Sigmoid colon (tissue), 7 donors: ENCODE results near the gene DDR2. TPM values are rescaled to one million over a fixed set of nuclear protein-coding genes. Genes with fewer than 3 reads are reported as not detected.

Experiments used
- DNase-seq: peaks from one replicate; pipeline ENCODE4 v3.0.0-alpha.2; 2019
- H3K27ac ChIP-seq, 4 donors: fragments of 200-600 bp; sonication (generic); one replicate each; pipeline ENCODE4 v1.5.1; 2016 to 2019; ENCODE audit warnings: mild to moderate bottlenecking in 1 of 4
- H3K27me3 ChIP-seq, 3 donors: fragments of 200-600 bp; sonication (generic); one replicate each; pipeline ENCODE4 v1.5.1; 2019; ENCODE audit warnings: mild to moderate bottlenecking in 1 of 3
- H3K36me3 ChIP-seq, 4 donors: fragments of 200-600 bp; sonication (generic); one replicate each; pipeline ENCODE4 v1.5.1; 2016 to 2019
- H3K4me1 ChIP-seq, 4 donors: fragments of 200-600 bp; sonication (generic); one replicate each; pipeline ENCODE4 v1.5.1; 2017 to 2019
- H3K4me3 ChIP-seq, 4 donors: fragments of 200-600 bp; sonication (generic); one replicate each; pipeline ENCODE4 v1.5.1; 2017 to 2019; ENCODE audit warnings: mild to moderate bottlenecking in 2 of 4, moderate library complexity in 1 of 4
- H3K9me3 ChIP-seq, 4 donors: fragments of 200-600 bp in 3 of 4; sonication (generic) in 3 of 4; one replicate each; pipeline versions ENCODE4 v1.5.1 to v1.6.1; 2013 to 2019
- EP300 ChIP-seq, 4 donors: sonication (generic); formaldehyde crosslinking; IDR thresholded peaks; one replicate each; pipeline ENCODE4 v1.6.1; 2017; ENCODE audit warnings: antibody characterized with exemption in 4 of 4
- POLR2A ChIP-seq, 2 donors: fragments of 450-650 bp; IDR thresholded peaks; one replicate each; pipeline ENCODE4 v1.6.1; 2016; ENCODE audit warnings: antibody characterized with exemption in 2 of 2, mild to moderate bottlenecking in 2 of 2, moderate library complexity in 2 of 2
- POLR2AphosphoS5 ChIP-seq, 4 donors: sonication (generic); formaldehyde crosslinking; IDR thresholded peaks; one replicate each; pipeline ENCODE4 v1.6.1; 2017; ENCODE audit warnings: antibody characterized with exemption in 4 of 4
- WGBS, 2 donors: extraction: QIAGEN DNeasy Blood & Tissue Kit; methylation state at CpG; one replicate each; pipeline ENCODE4 v1.1.7; 2013; 5-methylcytosine and 5-hydroxymethylcytosine counted together
- intact Hi-C: fragments of 100-400 bp; cut with DNase I; formaldehyde crosslinking; loops from one replicate; pipeline ENCODE4 v1.15.1; 2023
- polyA plus RNA-seq, 3 donors: library from polyadenylated mRNA; stranded (reverse); fragments of 200-250 nt; gene quantifications; one replicate each; pipeline ENCODE4 v1.2.3, GENCODE V29; 2013
- total RNA-seq, 4 donors: library from RNA; depleted of rRNA; stranded (reverse); fragments of >200 nt; gene quantifications; one replicate each; pipeline ENCODE4 v1.1.0, GENCODE V29; 2016
- TF ChIP-seq, protein P1 (sequence below), 4 experiments: fragments of 450-650 bp in 3 of 4; fragments of 200-600 bp in 1 of 4; IDR thresholded peaks; one replicate each; pipeline ENCODE4 v1.5.1; 2016 to 2019; ENCODE audit warnings: antibody characterized with exemption in 4 of 4, mild to moderate bottlenecking in 3 of 4, moderate library complexity in 2 of 4
- donor health status: healthy with polysubstance abuse.
- donor health status: Bipolar disorder and iron deficiency.
- donor health status: healthy.

DDR2 gene
- total and polyA plus RNA-seq, 7 donors: 3.5 to 236 (median 150) TPM

DNA sequence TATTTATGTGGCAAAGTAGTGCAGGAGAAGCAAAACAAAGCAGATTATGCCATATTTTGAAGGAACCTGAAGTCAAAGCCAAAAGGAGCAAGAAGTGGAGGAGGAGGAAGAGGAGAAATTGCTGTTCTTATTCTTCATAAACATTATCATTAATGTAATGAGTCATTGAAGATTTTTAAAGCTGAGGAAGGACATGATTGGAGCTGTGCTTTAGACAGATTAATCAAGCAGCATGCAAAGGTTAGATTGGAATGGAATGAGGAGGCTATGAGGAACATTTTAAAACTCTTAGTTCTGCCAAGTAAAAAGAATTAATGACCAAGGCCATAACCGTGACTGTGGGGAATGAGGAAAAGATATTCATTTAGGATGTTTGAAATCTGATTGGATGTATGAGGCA lies 125.2 kb downstream of the DDR2 start:
- H3K9me3 ChIP-seq: no peaks in the 10 kb centered on the region
- no peak for DNase-seq
- intact Hi-C loops: no loop called here
- H3K36me3 ChIP-seq: peaks cover 22 to 95% (median 40%) of the 10 kb centered on the region in 4 donors
- H3K4me3 ChIP-seq: no peak overlapping the region
- no peaks in the 10 kb centered on the region for H3K27me3 ChIP-seq
- peaks cover 0 to 17% (median 13%) of the 10 kb centered on the region in 4 donors for H3K4me1 ChIP-seq
- TF ChIP-seq POLR2AphosphoS5 (IDR thresholded peaks at IDR 0.05) (no peak), EP300 (IDR thresholded peaks at IDR 0.05) (no peak), POLR2A (IDR thresholded peaks at IDR 0.05) (no peak)
- TF ChIP-seq, protein P1, sequence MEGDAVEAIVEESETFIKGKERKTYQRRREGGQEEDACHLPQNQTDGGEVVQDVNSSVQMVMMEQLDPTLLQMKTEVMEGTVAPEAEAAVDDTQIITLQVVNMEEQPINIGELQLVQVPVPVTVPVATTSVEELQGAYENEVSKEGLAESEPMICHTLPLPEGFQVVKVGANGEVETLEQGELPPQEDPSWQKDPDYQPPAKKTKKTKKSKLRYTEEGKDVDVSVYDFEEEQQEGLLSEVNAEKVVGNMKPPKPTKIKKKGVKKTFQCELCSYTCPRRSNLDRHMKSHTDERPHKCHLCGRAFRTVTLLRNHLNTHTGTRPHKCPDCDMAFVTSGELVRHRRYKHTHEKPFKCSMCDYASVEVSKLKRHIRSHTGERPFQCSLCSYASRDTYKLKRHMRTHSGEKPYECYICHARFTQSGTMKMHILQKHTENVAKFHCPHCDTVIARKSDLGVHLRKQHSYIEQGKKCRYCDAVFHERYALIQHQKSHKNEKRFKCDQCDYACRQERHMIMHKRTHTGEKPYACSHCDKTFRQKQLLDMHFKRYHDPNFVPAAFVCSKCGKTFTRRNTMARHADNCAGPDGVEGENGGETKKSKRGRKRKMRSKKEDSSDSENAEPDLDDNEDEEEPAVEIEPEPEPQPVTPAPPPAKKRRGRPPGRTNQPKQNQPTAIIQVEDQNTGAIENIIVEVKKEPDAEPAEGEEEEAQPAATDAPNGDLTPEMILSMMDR (IDR thresholded peaks at IDR 0.05): no peak
- 42 to 57% methylated on average over 1 of the region's 1 CpG for WGBS, 2 donors
- peak overlapping the region in 3 of 4 donors; percentile 22 to 45 (median 45) for H3K27ac ChIP-seq

- Histone ChIP-seq H3K36me3 (peaks cover 12 to 74% (median 41%) of the 10 kb centered on the region in 4 donors), H3K4me1 (no peaks in the 10 kb centered on the region), H3K27ac (no peak overlapping the region), H3K27me3 (no peaks in the 10 kb centered on the region), H3K4me3 (no peak overlapping the region), H3K9me3 (no peaks in the 10 kb centered on the region)
- intact Hi-C loops: no loop called here
- no peak for DNase-seq
- 41 to 83% methylated on average over 1 of the region's 1 CpG for WGBS, 2 donors
- TF ChIP-seq, protein P1 (IDR thresholded peaks at IDR 0.05): no peak
- TF ChIP-seq POLR2A (IDR thresholded peaks at IDR 0.05): no peak
- no peak for TF ChIP-seq EP300 (IDR thresholded peaks at IDR 0.05)
- no peak for TF ChIP-seq POLR2AphosphoS5 (IDR thresholded peaks at IDR 0.05)
These were observed 133.5 kb downstream of the DDR2 start for GRCh38 chr1:162765788-162766187.

DNA sequence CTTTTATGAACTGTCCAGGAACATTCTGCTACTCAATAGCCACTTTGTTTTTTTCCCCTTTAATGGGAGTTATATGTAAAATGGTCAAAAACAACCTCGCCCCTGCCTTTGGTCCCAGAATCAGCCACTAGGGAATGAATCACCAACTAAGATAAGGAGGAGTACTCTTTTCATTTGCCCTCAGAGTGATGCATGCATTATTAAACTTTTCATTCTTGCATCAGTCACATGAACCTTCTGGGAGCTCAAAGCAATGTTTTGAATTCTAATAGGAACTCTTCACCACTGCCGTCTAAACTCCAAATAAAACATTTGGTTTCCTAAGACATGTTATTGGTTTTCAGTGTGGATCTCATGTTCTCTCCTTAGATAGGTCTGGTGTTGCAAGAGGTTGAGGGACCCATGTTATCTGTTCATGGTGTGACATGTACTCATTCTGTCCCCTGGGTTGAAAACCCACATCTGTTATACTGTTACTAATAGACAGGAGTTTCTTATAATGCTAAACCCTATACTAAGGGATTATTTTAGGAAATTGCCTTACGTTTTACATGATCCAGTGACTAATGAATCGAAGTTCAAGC lies 140.4 kb downstream of the DDR2 start:
- 87 to 91% methylated on average over 4 of the region's 4 CpGs for WGBS, 2 donors
- no peak for DNase-seq
- H3K36me3 ChIP-seq: peaks cover 15 to 100% (median 47%) of the 10 kb centered on the region in 4 donors
- H3K4me3 ChIP-seq: no peak overlapping the region
- H3K27ac ChIP-seq: peak overlapping the region in 1 of 4 donors; percentile 49
- H3K9me3 ChIP-seq: no peaks in the 10 kb centered on the region
- H3K27me3 ChIP-seq: no peaks in the 10 kb centered on the region
- TF ChIP-seq EP300 (IDR thresholded peaks at IDR 0.05) (no peak), POLR2AphosphoS5 (IDR thresholded peaks at IDR 0.05) (no peak), POLR2A (IDR thresholded peaks at IDR 0.05) (no peak)
- TF ChIP-seq, protein P1 (IDR thresholded peaks at IDR 0.05): no peak
- H3K4me1 ChIP-seq: no peaks in the 10 kb centered on the region
- intact Hi-C loops: no loop called here

GRCh38 chr1:162774007-162774406 lies 141.7 kb downstream of the DDR2 start:
- intact Hi-C loops: no loop called here
- H3K4me3 ChIP-seq: no peak overlapping the region
- peaks cover 8 to 100% (median 36%) of the 10 kb centered on the region in 4 donors for H3K36me3 ChIP-seq
- TF ChIP-seq POLR2AphosphoS5 (IDR thresholded peaks at IDR 0.05): no peak
- no peak for TF ChIP-seq EP300 (IDR thresholded peaks at IDR 0.05)
- TF ChIP-seq, protein P1 (IDR thresholded peaks at IDR 0.05): no peak
- TF ChIP-seq POLR2A (IDR thresholded peaks at IDR 0.05): no peak
- H3K4me1 ChIP-seq: no peaks in the 10 kb centered on the region
- no peaks in the 10 kb centered on the region for H3K27me3 ChIP-seq
- no peaks in the 10 kb centered on the region for H3K9me3 ChIP-seq
- no peak for DNase-seq
- H3K27ac ChIP-seq: peak overlapping the region in 1 of 4 donors; percentile 23

DNA sequence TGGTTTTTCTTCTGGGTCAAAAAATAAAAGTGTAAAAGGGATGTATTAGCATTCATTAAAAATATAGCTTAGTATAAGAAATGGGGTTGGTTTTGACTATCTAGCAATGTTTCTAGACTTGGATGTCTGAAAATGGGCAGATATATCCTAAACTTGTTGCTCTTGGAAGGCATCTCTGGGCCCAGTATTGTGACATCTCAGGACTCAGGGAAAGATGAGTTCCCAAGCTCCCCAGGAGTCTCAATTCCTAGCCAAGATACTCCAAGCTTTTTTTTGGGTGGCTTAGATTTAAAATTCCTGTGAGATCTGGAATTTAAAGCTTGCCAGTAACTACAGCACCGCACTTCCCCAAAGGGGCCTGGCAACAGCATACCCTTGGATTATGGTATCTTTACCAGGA lies 146.8 kb downstream of the DDR2 start:
- Histone ChIP-seq H3K27me3 (no peaks in the 10 kb centered on the region), H3K4me3 (no peak overlapping the region), H3K9me3 (no peaks in the 10 kb centered on the region), H3K4me1 (no peaks in the 10 kb centered on the region), H3K27ac (no peak overlapping the region), H3K36me3 (peaks cover 13 to 87% (median 20%) of the 10 kb centered on the region in 4 donors)
- intact Hi-C loops: no loop called here
- TF ChIP-seq, protein P1 (IDR thresholded peaks at IDR 0.05): no peak
- TF ChIP-seq POLR2AphosphoS5 (IDR thresholded peaks at IDR 0.05) (no peak), EP300 (IDR thresholded peaks at IDR 0.05) (no peak), POLR2A (IDR thresholded peaks at IDR 0.05) (no peak)
- 97 to 99% methylated on average over 1 of the region's 1 CpG for WGBS, 2 donors
- DNase-seq: no peak
